Jurkat, Clone E6-1 (cell line): ENCODE measurements around the gene ATG16L1.

ENCODE experiments used
- DNase-seq: peaks from one replicate; pipeline ENCODE4 v3.0.0-alpha.2; 2011; ENCODE audit warnings: low read depth, low spot score
- H3K4me3 ChIP-seq: 2 replicates; pipeline ENCODE4 v1.5.1; 2011; ENCODE audit warnings: mild to moderate bottlenecking, low read length, control low read depth, moderate library complexity

ATG16L1 gene

GRCh38 chr2:233250985-233251305, 528 bp upstream of the ATG16L1 start:
- H3K4me3 ChIP-seq, result peak overlapping the region; percentile 87
- no peak for DNase-seq

GRCh38 chr2:233252227-233252626, 754 bp downstream of the ATG16L1 start:
- peak overlapping the region; percentile 87 for H3K4me3 ChIP-seq
- DNase-seq, result no peak

- DNase-seq, result no peak
- H3K4me3 ChIP-seq, result no peak overlapping the region
These were observed 3.7 kb downstream of the ATG16L1 start for GRCh38 chr2:233255151-233255550.

- no peak for DNase-seq
These were observed 4.6 kb downstream of the ATG16L1 start for GRCh38 chr2:233256048-233256447.

GRCh38 chr2:233258211-233258610, 6.7 kb downstream of the ATG16L1 start:
- no peak for DNase-seq
- H3K4me3 ChIP-seq, result no peak overlapping the region

More at GRCh38 chr2:233256048-233256447, 4.6 kb downstream of the ATG16L1 start:
- H3K4me3 ChIP-seq, result no peak overlapping the region

GRCh38 chr2:233259730-233260129, 8.3 kb downstream of the ATG16L1 start:
- DNase-seq, result no peak
- H3K4me3 ChIP-seq, result no peak overlapping the region

GRCh38 chr2:233260661-233261060, 9.2 kb downstream of the ATG16L1 start:
- H3K4me3 ChIP-seq, result no peak overlapping the region
- no peak for DNase-seq

GRCh38 chr2:233261819-233262555, 10.5 kb downstream of the ATG16L1 start:
- no peak for DNase-seq
- H3K4me3 ChIP-seq, result no peak overlapping the region

- no peak for DNase-seq
- no peak overlapping the region for H3K4me3 ChIP-seq
These were observed 11.1 kb downstream of the ATG16L1 start for GRCh38 chr2:233262562-233262961.

GRCh38 chr2:233263045-233263570, 11.6 kb downstream of the ATG16L1 start:
- no peak for DNase-seq
- H3K4me3 ChIP-seq, result no peak overlapping the region

- no peak for DNase-seq
- no peak overlapping the region for H3K4me3 ChIP-seq
These were observed 13.2 kb downstream of the ATG16L1 start for GRCh38 chr2:233264667-233265066.

- H3K4me3 ChIP-seq, result no peak overlapping the region
- DNase-seq, result no peak
These were observed 14.5 kb downstream of the ATG16L1 start for GRCh38 chr2:233265899-233266431.

GRCh38 chr2:233266481-233266880, 15.0 kb downstream of the ATG16L1 start:
- DNase-seq, result no peak
- no peak overlapping the region for H3K4me3 ChIP-seq

GRCh38 chr2:233267516-233268245, 16.2 kb downstream of the ATG16L1 start:
- H3K4me3 ChIP-seq, result no peak overlapping the region
- peak; percentile 99 for DNase-seq

GRCh38 chr2:233270366-233270765, 18.9 kb downstream of the ATG16L1 start:
- no peak overlapping the region for H3K4me3 ChIP-seq
- peak; percentile 48 for DNase-seq

GRCh38 chr2:233270951-233271350, 19.5 kb downstream of the ATG16L1 start:
- no peak for DNase-seq
- H3K4me3 ChIP-seq, result no peak overlapping the region

- no peak for DNase-seq
- H3K4me3 ChIP-seq, result no peak overlapping the region
These were observed 20.2 kb downstream of the ATG16L1 start for GRCh38 chr2:233271693-233272092.

GRCh38 chr2:233273120-233273519, 21.6 kb downstream of the ATG16L1 start:
- DNase-seq, result no peak
- H3K4me3 ChIP-seq, result no peak overlapping the region

- DNase-seq, result no peak
- no peak overlapping the region for H3K4me3 ChIP-seq
These were observed 23.8 kb downstream of the ATG16L1 start for GRCh38 chr2:233275223-233275622.

GRCh38 chr2:233278921-233279320, 27.4 kb downstream of the ATG16L1 start:
- H3K4me3 ChIP-seq, result no peak overlapping the region
- DNase-seq, result no peak
